ENCODE results near the gene PPP5C. TPM values are rescaled to one million over a fixed set of nuclear protein-coding genes. Genes with fewer than 3 reads are reported as not detected.
A peak's percentile ranks its signal among the peaks of the same experiment; 100 is the strongest.

The PPP5C gene
- total and polyA plus RNA-seq, 9 of the 15 experiments (the other 6 are each of a cell fraction or from before 2014, with no cell fraction given), result 1.9 to 166 (median 108) TPM

DNA sequence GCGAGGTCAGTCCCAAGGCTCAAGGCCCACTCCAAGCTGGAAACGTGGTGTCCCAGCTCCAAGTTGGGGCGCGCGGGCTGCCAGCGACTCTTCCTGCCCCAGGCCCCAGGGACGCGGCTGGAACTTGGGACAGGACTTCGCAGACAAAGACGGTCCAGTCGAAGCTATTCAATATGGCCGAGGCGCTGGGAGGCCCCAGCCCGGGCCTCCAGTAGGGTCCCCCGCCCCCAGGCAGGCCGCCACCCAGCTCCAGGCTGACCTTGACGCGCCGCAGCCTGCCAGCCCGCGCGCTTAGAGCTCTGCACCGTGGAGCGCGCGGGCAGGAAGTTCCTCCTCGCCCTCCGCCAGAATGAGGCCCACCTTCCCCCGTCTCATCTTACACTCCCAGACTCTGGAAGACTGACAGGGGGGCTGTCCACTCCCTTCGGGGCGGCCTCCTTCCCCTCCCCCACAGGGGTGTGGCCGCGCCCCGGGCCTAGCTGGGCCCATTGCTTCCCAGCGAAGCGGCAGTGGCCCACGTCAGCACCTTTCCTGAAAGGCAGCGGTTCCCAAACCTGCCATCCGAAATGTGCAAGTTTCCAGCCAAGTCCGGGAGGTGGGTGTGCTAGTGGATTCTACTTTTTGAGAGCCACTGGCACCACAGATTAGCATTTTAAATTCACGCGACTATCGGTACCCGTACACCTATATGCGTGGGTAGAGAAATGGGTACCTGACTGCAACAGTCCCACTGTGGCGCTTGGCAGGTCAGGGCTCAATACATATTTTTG is 66.6 kb downstream of the PPP5C start, which contains the start of gene CCDC8 (continued):
- TF ChIP-seq NFRKB (IDR thresholded peaks at IDR 0.05; ENCODE audit: low read depth) (peak; percentile 74; the same call in 1 of the 2 replicates), ZFP36 (IDR thresholded peaks at IDR 0.05; ENCODE audit: low read depth, low read length, partially characterized antibody) (peak; percentile 56), SPI1 (IDR thresholded peaks at IDR 0.05; ENCODE audit: borderline replicate concordance, low read depth, low read length) (no peak; the same call in 1 of the 2 replicates), HMGN3 (IDR thresholded peaks at IDR 0.05; ENCODE audit: borderline replicate concordance, extremely low read depth, insufficient read length, low read depth, low read length) (peak; percentile 83), NCOA4 (IDR thresholded peaks at IDR 0.05; ENCODE audit: partially characterized antibody) (no peak), KLF10 (CRISPR knock-in tag; IDR thresholded peaks at IDR 0.05) (no peak), FOXP1 (CRISPR knock-in tag; IDR thresholded peaks at IDR 0.05) (no peak; the same call in 1 of the 2 replicates), MTA3 (IDR thresholded peaks at IDR 0.05; ENCODE audit: borderline replicate concordance) (peak; percentile 91), ZBTB1 (CRISPR knock-in tag; IDR thresholded peaks at IDR 0.05; ENCODE audit: borderline replicate concordance, low read depth) (no peak), POLR3G (IDR thresholded peaks at IDR 0.05; ENCODE audit: extremely low read depth, insufficient read length, insufficient replicate concordance) (no peak), GABPA (tag; conservative IDR thresholded peaks at IDR 0.05; ENCODE audit: low read depth) (peak; percentile 89), GTF2F1 (IDR thresholded peaks at IDR 0.05; ENCODE audit: low read depth, low read length) (peak; percentile 60; the same call in 1 of the 2 replicates), ZNF589 (CRISPR knock-in tag; IDR thresholded peaks at IDR 0.05; ENCODE audit: low read depth) (0 out of 2 replicates have a peak, but pooled peaks have one; percentile 70), KDM4B (IDR thresholded peaks at IDR 0.05; ENCODE audit: borderline replicate concordance in 2 of 2, low read depth in 1 of 2) (peak in 1 of 2 experiments; percentile 55; a peak in 1 of 4 replicates), TAF9B (IDR thresholded peaks at IDR 0.05; ENCODE audit: partially characterized antibody) (peak; percentile 95), TOE1 (IDR thresholded peaks at IDR 0.05; ENCODE audit: borderline replicate concordance) (no peak), TOE1 (CRISPR knock-in tag; IDR thresholded peaks at IDR 0.05; ENCODE audit: borderline replicate concordance, low read depth) (no peak), TARDBP (IDR thresholded peaks at IDR 0.05) (peak; percentile 60; the same call in 1 of the 2 replicates), BRF1 (IDR thresholded peaks at IDR 0.05; ENCODE audit: borderline replicate concordance, extremely low read depth, insufficient read length) (no peak), SMAD2 (IDR thresholded peaks at IDR 0.05; ENCODE audit: low read depth, low read length) (no peak), EP300 (IDR thresholded peaks at IDR 0.05; ENCODE audit: low read length) (peak; percentile 27), HDAC6 (IDR thresholded peaks at IDR 0.05; ENCODE audit: low read depth, low read length) (no peak)
- TF ChIP-seq, protein P1, sequence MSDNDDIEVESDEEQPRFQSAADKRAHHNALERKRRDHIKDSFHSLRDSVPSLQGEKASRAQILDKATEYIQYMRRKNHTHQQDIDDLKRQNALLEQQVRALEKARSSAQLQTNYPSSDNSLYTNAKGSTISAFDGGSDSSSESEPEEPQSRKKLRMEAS (CRISPR knock-in tag; IDR thresholded peaks at IDR 0.05), result peak; percentile 58; the same call in 1 of the 2 replicates
- TF ChIP-seq, protein P2, sequence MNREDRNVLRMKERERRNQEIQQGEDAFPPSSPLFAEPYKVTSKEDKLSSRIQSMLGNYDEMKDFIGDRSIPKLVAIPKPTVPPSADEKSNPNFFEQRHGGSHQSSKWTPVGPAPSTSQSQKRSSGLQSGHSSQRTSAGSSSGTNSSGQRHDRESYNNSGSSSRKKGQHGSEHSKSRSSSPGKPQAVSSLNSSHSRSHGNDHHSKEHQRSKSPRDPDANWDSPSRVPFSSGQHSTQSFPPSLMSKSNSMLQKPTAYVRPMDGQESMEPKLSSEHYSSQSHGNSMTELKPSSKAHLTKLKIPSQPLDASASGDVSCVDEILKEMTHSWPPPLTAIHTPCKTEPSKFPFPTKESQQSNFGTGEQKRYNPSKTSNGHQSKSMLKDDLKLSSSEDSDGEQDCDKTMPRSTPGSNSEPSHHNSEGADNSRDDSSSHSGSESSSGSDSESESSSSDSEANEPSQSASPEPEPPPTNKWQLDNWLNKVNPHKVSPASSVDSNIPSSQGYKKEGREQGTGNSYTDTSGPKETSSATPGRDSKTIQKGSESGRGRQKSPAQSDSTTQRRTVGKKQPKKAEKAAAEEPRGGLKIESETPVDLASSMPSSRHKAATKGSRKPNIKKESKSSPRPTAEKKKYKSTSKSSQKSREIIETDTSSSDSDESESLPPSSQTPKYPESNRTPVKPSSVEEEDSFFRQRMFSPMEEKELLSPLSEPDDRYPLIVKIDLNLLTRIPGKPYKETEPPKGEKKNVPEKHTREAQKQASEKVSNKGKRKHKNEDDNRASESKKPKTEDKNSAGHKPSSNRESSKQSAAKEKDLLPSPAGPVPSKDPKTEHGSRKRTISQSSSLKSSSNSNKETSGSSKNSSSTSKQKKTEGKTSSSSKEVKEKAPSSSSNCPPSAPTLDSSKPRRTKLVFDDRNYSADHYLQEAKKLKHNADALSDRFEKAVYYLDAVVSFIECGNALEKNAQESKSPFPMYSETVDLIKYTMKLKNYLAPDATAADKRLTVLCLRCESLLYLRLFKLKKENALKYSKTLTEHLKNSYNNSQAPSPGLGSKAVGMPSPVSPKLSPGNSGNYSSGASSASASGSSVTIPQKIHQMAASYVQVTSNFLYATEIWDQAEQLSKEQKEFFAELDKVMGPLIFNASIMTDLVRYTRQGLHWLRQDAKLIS (CRISPR knock-in tag; IDR thresholded peaks at IDR 0.05), result no peak
